Activated CD4-positive, alpha-beta T cell treated with anti-CD3 and anti-CD28 coated beads, Interleukin-2, amount 50 U/mL, for 48 hours (primary cell): Measurements from ENCODE around the gene AGMO.

ENCODE experiments used
- DNase-seq, 2 experiments: peaks; one replicate each; pipeline ENCODE4 v3.0.0-alpha.2; 2020

The AGMO gene

GRCh38 chr7:15561835-15562234 is at the start of gene AGMO:
Gene AGMO (minus strand): TSS chr7:15562015.
- DNase-seq, result no peak

DNA sequence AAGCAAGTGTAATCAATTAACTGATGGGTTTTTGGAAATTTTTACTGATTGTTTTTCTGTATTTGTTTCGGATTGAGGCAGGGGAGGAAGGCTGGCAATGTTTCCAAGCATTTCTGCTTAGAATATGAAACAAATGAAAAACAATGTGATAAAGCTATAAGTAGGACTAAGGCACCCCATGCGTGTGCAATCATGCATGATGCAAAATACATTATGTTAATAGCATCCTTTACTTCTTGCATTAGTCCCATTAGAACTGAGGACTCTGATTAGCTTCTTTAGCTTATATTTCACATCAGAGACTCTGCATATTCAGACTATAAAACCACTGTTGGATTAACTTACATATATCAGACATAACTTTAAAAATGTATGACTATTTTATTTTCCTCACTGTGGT is 48.7 kb upstream of the AGMO start:
- DNase-seq, result no peak

GRCh38 chr7:15609287-15609686 is 47.5 kb upstream of the AGMO start:
- DNase-seq, result no peak

GRCh38 chr7:15607529-15608210 is 45.9 kb upstream of the AGMO start:
- DNase-seq, result no peak

GRCh38 chr7:15606561-15606960 is 44.7 kb upstream of the AGMO start:
- no peak for DNase-seq

- no peak for DNase-seq
Observed at GRCh38 chr7:15604166-15604565, 42.4 kb upstream of the AGMO start.

GRCh38 chr7:15603124-15603523 is 41.3 kb upstream of the AGMO start:
- DNase-seq, result no peak

- DNase-seq, result no peak
Observed at GRCh38 chr7:15602236-15602635, 40.4 kb upstream of the AGMO start.

GRCh38 chr7:15601175-15601574 is 39.4 kb upstream of the AGMO start:
- DNase-seq, result no peak

DNA sequence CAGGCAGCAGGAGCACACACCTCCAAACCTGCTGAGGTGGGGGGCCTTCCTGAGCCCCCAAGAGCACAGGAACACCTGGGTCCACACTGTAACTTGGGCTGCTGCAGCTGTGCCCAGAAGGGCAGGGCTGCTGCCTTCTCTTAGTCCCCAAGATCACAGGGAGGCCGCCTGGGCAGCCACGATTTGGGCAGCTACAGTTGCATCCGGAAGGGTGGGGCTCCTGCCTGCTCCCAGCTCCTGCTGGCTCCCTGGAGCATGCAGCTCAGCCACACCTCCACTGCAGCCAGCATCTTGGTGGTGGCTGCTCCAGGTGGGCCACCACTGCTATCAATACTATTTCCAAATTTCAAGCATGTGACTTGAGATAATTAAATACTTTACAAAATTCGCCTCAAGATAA is 38.5 kb upstream of the AGMO start:
- no peak for DNase-seq

DNA sequence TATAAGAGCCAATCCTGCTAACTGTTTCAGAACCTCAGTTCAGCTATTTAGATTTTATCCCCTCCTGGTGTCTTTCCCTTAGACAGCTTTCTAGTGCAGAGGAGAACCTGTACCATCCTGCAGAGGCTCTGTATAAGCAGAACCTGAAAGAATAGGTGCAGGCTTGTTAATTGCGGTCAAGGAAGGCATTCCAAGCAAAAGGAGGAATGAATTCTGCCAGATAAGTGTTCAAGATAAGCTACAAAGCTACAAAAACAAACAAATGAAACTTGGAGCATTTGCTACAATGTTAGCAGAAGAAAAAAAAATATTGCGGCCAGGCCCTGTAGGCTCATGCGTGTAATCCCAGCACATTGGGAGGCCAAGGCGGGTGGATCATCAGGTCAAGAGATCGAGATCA is 32.6 kb upstream of the AGMO start:
- no peak for DNase-seq

DNA sequence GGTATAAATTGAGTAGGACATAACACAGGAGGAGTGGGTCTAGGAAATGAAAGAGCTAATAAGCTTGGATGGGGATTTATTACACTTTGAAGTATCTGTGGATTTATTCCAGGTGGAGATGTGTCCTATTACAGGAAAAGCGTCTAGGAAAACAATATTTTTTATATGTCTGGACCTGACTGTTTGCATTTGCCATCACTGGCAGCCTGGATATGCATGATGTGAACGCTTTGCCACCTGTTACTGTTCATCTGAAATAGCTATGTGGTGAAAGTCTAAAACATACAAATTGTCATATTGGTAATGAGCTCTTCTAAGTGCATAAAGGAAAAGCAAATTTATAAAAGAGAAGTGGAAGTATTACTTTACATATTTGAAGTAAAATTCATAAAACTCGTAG is 31.6 kb upstream of the AGMO start:
- no peak for DNase-seq

GRCh38 chr7:15586266-15586665 is 24.5 kb upstream of the AGMO start:
- no peak for DNase-seq

DNA sequence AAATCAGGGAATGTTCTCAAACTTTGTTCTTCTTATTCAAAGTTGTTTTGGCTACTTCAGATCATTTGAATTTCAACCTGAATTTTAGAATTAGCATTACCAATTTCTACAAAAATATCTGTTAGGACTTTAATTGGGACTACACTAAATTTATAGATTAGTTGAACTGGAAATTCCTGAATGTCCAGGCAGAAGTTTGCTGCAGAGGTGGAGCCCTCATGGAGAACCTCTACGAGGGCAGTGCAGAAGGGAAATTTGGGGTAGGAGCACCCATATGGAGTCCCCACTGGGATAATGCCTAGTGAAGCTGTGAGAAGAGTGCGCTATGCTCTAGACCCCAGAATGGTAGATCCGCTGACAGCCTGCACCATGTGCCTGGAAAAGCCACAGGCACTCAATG is 22.8 kb upstream of the AGMO start:
- DNase-seq, result no peak

GRCh38 chr7:15582773-15583172 is 21.0 kb upstream of the AGMO start:
- DNase-seq, result no peak

DNA sequence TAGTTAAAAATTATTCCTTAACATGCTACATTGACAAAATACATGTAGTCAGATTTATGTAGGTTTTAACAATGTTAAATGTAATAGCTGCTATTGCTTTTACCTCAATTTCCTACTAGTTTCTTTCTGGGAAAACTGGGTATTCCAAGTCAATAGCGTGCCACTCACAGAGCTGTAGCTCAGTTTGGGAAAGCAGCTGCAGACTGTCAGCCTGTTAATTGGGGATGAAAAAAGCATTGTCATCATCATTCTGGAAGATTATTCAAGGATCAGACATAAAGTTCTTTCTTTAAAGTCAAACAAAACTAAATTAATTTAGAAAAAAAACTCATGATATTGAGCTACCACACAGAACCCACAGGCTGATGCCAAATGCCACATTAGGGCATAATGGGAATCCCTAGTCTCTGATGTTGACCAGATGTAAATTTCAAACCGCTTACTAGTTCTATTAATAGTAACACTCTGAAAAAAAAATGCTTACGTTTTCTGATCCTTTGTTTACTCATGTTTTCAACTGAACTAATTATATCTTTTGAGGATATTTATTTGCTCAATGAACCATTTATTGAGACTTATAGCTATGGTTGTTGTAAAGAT is 19.6 kb upstream of the AGMO start:
- DNase-seq, result no peak

- no peak for DNase-seq
Observed at GRCh38 chr7:15580604-15581351, 19.0 kb upstream of the AGMO start.

GRCh38 chr7:15577600-15577999 is 15.8 kb upstream of the AGMO start:
- DNase-seq, result no peak

GRCh38 chr7:15571301-15571878 is 9.6 kb upstream of the AGMO start:
- DNase-seq, result no peak

DNA sequence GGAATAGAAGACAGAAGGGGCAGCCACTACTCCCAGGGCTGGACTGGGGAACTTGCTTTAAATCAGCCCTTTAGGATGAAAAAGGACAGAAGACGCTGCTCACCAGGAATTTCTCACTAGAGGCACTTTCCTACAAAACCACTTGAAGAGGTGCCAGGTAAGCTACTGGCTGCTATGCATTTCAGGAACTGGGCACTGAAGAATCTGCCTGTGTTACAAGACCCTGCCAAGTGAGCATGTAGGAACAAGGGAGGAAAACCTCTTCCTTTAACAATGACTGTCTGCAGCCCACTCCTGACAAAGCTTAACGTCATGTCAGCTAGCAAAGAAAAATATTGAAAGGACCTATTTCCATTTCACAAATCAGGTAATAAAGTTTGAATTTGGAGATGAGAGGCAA is 5.8 kb upstream of the AGMO start:
- DNase-seq, result no peak

DNA sequence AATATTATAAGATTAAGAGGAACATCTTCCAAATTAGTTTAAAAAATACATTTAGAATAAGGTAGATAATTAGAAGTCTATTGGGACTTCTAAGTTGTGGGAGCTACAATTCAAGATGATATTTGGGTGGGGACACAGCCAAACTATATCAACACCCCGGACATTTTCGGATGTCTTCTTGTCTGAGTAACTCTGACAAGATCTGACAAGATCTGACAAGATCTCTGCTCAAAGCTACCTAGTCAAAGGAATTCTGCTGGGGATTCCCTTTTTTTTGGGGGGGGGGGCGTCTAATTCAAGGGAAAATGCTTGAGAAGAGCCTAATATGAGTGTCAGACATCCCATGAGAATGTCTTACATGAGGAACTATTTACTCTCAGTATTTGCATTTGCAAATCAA is 5.2 kb upstream of the AGMO start:
- no peak for DNase-seq

- no peak for DNase-seq
Observed at GRCh38 chr7:15566476-15566875, 4.7 kb upstream of the AGMO start.

- no peak for DNase-seq
Observed at GRCh38 chr7:15560968-15561367, 847 bp downstream of the AGMO start.

- no peak for DNase-seq
Observed at GRCh38 chr7:15559416-15559928, 2.3 kb downstream of the AGMO start.
